HepG2 (cell line): ENCODE data around the gene CERS3. TPM values are rescaled to one million over a fixed set of nuclear protein-coding genes. Genes with fewer than 3 reads are reported as not detected.

Experiments used
- HMGA1 ChIP-seq: sonication (generic); formaldehyde crosslinking; conservative IDR thresholded peaks from 2 replicates; pipeline ENCODE4 v1.4.0; 2020; ENCODE audit warnings: missing genetic modification reagents
- ZNF296 ChIP-seq: sonication (generic); formaldehyde crosslinking; conservative IDR thresholded peaks from 2 replicates; pipeline ENCODE4 v1.5.0; 2020; ENCODE audit warnings: mild to moderate bottlenecking, missing genetic modification reagents
- ZNF878 ChIP-seq: sonication (generic); formaldehyde crosslinking; IDR thresholded peaks from 2 replicates; pipeline ENCODE4 v1.8.1; 2023; ENCODE audit warnings: mild to moderate bottlenecking, missing genetic modification reagents, moderate library complexity
- polyA plus RNA-seq, 8 experiments: library from polyadenylated mRNA; depleted of rRNA in 3 of 8; stranded (reverse) in 7 of 8; unstranded in 1 of 8; fragments of >200 nt; fragmentation: Illumina TruSeq in 4 of 8; extraction: Trizol in 4 of 8; gene quantifications; 2 replicates each; pipeline versions ENCODE4 v1.2.1 to v1.2.3, GENCODE V29; 2011 to 2016; ENCODE audit warnings: low read depth in 4 of 8, missing spikeins in 1 of 8, mixed read lengths in 1 of 8; ENCODE audit not compliant: insufficient read depth in 1 of 8
- total RNA-seq, 5 experiments: library from RNA; depleted of rRNA; stranded (reverse); fragments of >200 nt; fragmentation: Illumina TruSeq; extraction: Trizol; gene quantifications; 2 replicates each; pipeline ENCODE4 v1.2.3, GENCODE V29; 2016; ENCODE audit warnings: low read depth in 1 of 5
- TF ChIP-seq, protein P1 (sequence below), 2 experiments: sonication (generic) in 1 of 2; formaldehyde crosslinking in 1 of 2; IDR thresholded peaks; 2 replicates each; pipeline versions ENCODE4 v1.6.1 to v1.9.0; 2014 to 2022; ENCODE audit warnings: antibody characterized with exemption in 1 of 2, borderline replicate concordance in 1 of 2, inconsistent platforms in 1 of 2, low read depth in 1 of 2, missing genetic modification reagents in 1 of 2
- TF ChIP-seq, protein P2 (sequence below): sonication (generic); formaldehyde crosslinking; IDR thresholded peaks from 2 replicates; pipeline ENCODE4 v1.8.1; 2023; ENCODE audit warnings: mild to moderate bottlenecking, missing genetic modification reagents

CERS3 gene
- total and polyA plus RNA-seq, 2 of the 13 experiments (the other 11 are each of a cell fraction or from before 2014, with no cell fraction given), result not detected

DNA sequence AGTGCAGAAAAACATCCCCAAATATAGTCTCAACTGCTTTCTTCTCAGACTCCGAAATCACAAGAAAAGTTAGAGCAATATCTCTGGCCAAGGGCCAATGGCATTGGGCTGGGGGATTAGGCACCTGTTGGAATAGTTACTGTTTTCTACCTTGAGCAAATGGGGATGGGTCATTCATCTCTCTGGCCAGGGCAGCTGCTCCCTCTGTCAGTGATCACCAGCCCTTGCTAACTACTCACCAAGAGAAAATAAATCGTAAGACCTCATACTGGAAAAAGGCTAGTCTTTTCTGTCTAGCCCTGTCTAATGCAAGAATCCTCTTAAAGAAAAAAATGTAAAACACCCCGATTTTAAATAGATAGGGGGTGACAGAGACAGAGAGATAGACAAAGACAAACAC is 10.9 kb downstream of the CERS3 start (continued):
- TF ChIP-seq, protein P1, sequence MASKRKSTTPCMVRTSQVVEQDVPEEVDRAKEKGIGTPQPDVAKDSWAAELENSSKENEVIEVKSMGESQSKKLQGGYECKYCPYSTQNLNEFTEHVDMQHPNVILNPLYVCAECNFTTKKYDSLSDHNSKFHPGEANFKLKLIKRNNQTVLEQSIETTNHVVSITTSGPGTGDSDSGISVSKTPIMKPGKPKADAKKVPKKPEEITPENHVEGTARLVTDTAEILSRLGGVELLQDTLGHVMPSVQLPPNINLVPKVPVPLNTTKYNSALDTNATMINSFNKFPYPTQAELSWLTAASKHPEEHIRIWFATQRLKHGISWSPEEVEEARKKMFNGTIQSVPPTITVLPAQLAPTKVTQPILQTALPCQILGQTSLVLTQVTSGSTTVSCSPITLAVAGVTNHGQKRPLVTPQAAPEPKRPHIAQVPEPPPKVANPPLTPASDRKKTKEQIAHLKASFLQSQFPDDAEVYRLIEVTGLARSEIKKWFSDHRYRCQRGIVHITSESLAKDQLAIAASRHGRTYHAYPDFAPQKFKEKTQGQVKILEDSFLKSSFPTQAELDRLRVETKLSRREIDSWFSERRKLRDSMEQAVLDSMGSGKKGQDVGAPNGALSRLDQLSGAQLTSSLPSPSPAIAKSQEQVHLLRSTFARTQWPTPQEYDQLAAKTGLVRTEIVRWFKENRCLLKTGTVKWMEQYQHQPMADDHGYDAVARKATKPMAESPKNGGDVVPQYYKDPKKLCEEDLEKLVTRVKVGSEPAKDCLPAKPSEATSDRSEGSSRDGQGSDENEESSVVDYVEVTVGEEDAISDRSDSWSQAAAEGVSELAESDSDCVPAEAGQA (IDR thresholded peaks at IDR 0.05; ENCODE audit: low read depth), result no peak
- TF ChIP-seq, protein P1 (CRISPR knock-in tag; IDR thresholded peaks at IDR 0.05; ENCODE audit: borderline replicate concordance), result no peak
- TF ChIP-seq, protein P2, sequence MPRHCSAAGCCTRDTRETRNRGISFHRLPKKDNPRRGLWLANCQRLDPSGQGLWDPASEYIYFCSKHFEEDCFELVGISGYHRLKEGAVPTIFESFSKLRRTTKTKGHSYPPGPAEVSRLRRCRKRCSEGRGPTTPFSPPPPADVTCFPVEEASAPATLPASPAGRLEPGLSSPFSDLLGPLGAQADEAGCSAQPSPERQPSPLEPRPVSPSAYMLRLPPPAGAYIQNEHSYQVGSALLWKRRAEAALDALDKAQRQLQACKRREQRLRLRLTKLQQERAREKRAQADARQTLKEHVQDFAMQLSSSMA (CRISPR knock-in tag), result no peak
- TF ChIP-seq ZNF878 (CRISPR knock-in tag), result no peak
- TF ChIP-seq ZNF296 (CRISPR knock-in tag), result no peak
- TF ChIP-seq HMGA1 (CRISPR knock-in tag), result no peak
